Measurements from ENCODE around the gene RAB11FIP4. TPM values are rescaled to one million over a fixed set of nuclear protein-coding genes. Genes with fewer than 3 reads are reported as not detected.

RAB11FIP4 gene
- total RNA-seq, 1 experiment from 2014 or later: 54.9 TPM

DNA sequence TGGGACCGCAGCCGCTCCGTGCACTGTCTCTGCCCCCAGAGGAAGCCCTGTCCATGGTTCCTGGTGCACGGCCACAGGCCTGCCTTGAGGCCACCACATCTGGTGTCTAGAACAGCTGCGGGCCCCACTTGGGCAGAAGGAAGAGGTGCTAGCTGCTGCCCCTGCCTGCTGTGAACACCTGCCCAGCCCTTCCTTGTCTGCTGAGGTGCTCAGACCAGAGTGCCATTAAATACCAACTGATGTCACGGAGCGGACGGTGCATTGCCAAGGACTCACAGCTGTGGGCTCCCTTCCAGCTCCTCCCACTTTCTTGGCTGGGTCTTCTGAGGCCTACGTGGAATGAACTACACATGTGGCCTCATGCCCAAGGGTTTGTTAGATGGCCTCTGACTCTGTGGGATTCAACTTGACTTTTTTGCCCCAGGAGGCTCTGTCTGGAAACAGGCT, 146.1 kb downstream of the RAB11FIP4 start (continued):
- TF ChIP-seq, protein P1, sequence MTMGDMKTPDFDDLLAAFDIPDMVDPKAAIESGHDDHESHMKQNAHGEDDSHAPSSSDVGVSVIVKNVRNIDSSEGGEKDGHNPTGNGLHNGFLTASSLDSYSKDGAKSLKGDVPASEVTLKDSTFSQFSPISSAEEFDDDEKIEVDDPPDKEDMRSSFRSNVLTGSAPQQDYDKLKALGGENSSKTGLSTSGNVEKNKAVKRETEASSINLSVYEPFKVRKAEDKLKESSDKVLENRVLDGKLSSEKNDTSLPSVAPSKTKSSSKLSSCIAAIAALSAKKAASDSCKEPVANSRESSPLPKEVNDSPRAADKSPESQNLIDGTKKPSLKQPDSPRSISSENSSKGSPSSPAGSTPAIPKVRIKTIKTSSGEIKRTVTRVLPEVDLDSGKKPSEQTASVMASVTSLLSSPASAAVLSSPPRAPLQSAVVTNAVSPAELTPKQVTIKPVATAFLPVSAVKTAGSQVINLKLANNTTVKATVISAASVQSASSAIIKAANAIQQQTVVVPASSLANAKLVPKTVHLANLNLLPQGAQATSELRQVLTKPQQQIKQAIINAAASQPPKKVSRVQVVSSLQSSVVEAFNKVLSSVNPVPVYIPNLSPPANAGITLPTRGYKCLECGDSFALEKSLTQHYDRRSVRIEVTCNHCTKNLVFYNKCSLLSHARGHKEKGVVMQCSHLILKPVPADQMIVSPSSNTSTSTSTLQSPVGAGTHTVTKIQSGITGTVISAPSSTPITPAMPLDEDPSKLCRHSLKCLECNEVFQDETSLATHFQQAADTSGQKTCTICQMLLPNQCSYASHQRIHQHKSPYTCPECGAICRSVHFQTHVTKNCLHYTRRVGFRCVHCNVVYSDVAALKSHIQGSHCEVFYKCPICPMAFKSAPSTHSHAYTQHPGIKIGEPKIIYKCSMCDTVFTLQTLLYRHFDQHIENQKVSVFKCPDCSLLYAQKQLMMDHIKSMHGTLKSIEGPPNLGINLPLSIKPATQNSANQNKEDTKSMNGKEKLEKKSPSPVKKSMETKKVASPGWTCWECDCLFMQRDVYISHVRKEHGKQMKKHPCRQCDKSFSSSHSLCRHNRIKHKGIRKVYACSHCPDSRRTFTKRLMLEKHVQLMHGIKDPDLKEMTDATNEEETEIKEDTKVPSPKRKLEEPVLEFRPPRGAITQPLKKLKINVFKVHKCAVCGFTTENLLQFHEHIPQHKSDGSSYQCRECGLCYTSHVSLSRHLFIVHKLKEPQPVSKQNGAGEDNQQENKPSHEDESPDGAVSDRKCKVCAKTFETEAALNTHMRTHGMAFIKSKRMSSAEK (CRISPR knock-in tag; IDR thresholded peaks at IDR 0.05; ENCODE audit: borderline replicate concordance): no peak
- TF ChIP-seq CREM (CRISPR knock-in tag; IDR thresholded peaks at IDR 0.05): no peak

DNA sequence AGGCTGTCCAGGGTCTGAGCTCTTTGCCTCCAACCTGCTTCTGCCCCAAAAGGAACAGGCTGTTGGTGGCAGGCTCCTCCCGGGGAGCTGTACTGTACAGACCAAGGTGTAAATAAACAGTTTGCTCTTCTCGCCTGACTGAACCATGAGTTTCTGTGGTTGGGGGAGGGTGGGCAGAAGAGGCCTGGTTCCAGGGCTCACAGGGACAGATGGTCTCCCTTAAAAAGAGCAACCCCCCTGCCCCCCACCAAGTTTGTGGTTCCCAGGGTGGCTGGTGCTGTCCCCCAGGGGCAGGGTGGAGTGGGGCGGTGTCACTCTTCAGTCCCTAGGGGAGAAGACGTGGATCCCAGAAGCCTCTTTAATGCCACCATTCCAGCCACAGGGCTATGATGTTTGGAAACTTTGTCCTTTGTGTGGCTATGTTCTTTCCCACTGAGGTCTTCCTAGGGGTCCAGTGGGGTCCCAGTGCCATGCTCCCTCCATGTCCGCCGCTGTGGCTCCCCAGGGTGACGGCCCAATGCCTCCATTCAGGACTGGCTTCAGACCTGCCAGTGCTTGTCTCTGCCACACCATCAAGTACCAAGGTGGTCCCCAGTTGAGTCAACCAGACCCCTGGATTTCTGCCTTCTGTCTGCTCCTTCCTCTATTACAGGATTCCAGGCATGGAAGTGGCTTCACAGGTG, 146.7 kb downstream of the RAB11FIP4 start:
- no peak overlapping the region for H3K27ac Mint-ChIP-seq

DNA sequence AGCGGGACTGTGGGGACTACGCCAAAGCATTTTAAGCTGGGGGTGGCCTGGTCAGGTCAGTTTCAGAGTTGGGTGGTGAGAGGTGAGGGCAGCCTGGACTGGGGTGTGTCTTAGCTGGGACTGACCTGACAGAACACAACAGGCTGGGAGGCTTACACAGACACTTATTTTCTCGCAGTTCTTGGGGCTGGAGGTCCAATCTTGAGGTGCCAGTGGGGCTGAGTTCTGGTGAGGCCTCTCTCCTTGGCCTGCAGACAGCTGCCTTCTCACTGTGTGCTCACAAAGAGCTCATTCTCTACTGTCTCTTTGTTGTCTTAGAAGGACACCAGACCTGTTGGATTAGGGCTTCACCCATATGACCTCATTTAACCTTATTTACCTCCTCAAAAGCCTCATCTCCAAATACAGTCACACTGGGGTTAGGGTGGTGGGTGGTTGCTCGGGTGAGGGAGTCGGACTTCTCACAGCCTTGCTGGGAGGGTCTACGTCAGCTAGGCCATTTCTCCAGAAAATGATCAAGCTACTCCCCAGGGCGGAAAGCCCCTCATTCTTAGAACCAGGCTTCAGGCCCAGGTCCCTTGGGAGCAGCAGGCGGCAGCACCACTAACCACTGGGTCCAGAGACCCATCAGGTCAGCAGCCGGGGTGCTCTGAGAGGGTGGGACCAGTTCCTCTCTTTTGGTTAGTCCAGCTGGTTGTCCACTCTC, 149.3 kb downstream of the RAB11FIP4 start:
- no peak for TF ChIP-seq PRRX2 (CRISPR knock-in tag; IDR thresholded peaks at IDR 0.05)
- TF ChIP-seq, protein P2, sequence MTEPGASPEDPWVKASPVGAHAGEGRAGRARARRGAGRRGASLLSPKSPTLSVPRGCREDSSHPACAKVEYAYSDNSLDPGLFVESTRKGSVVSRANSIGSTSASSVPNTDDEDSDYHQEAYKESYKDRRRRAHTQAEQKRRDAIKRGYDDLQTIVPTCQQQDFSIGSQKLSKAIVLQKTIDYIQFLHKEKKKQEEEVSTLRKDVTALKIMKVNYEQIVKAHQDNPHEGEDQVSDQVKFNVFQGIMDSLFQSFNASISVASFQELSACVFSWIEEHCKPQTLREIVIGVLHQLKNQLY (CRISPR knock-in tag; IDR thresholded peaks at IDR 0.05): no peak
- H3K27me3 Mint-ChIP-seq (ENCODE audit: low read depth): no peaks in the 10 kb centered on the region
- ATAC-seq (no peak), DNase-seq (ENCODE audit: low spot score) (no peak)
- no peak overlapping the region for H3K27ac Mint-ChIP-seq
- H3K36me3 Mint-ChIP-seq: no peaks in the 10 kb centered on the region
- H3K4me1 Mint-ChIP-seq: no peaks in the 10 kb centered on the region
- POLR2A ChIA-PET: no interaction called here
- H3K4me3 Mint-ChIP-seq: no peak overlapping the region
- H3K9me3 Mint-ChIP-seq: no peaks in the 10 kb centered on the region
- CTCF ChIA-PET: interaction anchor here (0.6 to 2.3 kb wide), 9 partner anchors 15 to 318 kb away, joined by 3 to 12 read pairs (median 4); partner anchors contain the start of gene COPRS

More for the DNA sequence above, 146.7 kb downstream of the RAB11FIP4 start:
- H3K4me3 Mint-ChIP-seq: no peak overlapping the region
- TF ChIP-seq TCF7 (CRISPR knock-in tag; IDR thresholded peaks at IDR 0.05; ENCODE audit: low read depth): no peak
- TF ChIP-seq ETV6 (CRISPR knock-in tag; IDR thresholded peaks at IDR 0.05): no peak
- TF ChIP-seq, protein P3, sequence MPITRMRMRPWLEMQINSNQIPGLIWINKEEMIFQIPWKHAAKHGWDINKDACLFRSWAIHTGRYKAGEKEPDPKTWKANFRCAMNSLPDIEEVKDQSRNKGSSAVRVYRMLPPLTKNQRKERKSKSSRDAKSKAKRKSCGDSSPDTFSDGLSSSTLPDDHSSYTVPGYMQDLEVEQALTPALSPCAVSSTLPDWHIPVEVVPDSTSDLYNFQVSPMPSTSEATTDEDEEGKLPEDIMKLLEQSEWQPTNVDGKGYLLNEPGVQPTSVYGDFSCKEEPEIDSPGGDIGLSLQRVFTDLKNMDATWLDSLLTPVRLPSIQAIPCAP (CRISPR knock-in tag; IDR thresholded peaks at IDR 0.05): no peak
- TF ChIP-seq, protein P4, sequence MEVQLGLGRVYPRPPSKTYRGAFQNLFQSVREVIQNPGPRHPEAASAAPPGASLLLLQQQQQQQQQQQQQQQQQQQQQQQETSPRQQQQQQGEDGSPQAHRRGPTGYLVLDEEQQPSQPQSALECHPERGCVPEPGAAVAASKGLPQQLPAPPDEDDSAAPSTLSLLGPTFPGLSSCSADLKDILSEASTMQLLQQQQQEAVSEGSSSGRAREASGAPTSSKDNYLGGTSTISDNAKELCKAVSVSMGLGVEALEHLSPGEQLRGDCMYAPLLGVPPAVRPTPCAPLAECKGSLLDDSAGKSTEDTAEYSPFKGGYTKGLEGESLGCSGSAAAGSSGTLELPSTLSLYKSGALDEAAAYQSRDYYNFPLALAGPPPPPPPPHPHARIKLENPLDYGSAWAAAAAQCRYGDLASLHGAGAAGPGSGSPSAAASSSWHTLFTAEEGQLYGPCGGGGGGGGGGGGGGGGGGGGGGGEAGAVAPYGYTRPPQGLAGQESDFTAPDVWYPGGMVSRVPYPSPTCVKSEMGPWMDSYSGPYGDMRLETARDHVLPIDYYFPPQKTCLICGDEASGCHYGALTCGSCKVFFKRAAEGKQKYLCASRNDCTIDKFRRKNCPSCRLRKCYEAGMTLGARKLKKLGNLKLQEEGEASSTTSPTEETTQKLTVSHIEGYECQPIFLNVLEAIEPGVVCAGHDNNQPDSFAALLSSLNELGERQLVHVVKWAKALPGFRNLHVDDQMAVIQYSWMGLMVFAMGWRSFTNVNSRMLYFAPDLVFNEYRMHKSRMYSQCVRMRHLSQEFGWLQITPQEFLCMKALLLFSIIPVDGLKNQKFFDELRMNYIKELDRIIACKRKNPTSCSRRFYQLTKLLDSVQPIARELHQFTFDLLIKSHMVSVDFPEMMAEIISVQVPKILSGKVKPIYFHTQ (CRISPR knock-in tag; IDR thresholded peaks at IDR 0.05): no peak
- TF ChIP-seq, protein P5, sequence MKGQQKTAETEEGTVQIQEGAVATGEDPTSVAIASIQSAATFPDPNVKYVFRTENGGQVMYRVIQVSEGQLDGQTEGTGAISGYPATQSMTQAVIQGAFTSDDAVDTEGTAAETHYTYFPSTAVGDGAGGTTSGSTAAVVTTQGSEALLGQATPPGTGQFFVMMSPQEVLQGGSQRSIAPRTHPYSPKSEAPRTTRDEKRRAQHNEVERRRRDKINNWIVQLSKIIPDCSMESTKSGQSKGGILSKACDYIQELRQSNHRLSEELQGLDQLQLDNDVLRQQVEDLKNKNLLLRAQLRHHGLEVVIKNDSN (CRISPR knock-in tag; IDR thresholded peaks at IDR 0.05): no peak
- TF ChIP-seq TP53 (CRISPR knock-in tag; IDR thresholded peaks at IDR 0.05): no peak
- no peaks in the 10 kb centered on the region for H3K27me3 Mint-ChIP-seq (ENCODE audit: low read depth)
- no peaks in the 10 kb centered on the region for H3K36me3 Mint-ChIP-seq
- ATAC-seq (no peak), DNase-seq (ENCODE audit: low spot score) (no peak)
- CTCF ChIA-PET: interaction anchor here (1.9 kb wide), 1 partner anchor 304 kb away, joined by 5 read pairs; no protein-coding TSS in a partner anchor
- H3K4me1 Mint-ChIP-seq: peaks cover 3% of the 10 kb centered on the region; the same call in 1 of the 2 replicates
- POLR2A ChIA-PET: no interaction called here
- H3K9me3 Mint-ChIP-seq: no peaks in the 10 kb centered on the region

All from WTC11 (cell line).